ENCODE results near the gene PFKFB2.

DNA sequence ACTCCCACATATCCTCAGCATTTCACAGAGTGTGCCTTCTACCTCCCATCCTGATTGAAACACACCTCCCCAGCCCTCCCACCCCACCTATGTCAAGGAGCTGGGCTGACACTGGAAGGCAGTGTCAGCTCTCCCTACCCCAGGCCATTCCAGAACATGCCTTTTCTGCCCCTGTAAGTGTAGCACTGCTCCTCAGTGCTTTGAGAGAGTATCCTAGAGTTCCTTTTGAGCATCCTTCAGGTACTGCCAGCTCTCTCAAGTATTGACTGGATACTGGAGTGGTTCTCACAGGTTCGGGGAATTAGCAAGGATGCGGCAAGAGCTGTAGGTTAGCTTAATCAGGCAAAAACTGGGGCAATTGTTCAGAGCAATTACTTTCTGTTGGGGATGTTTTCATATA lies 42.3 kb upstream of the PFKFB2 start:
- TF ChIP-seq POLR2A (IDR thresholded peaks at IDR 0.05; ENCODE audit: low read length) (no peak), GATA1 (IDR thresholded peaks at IDR 0.05; ENCODE audit: low read depth, low read length) (no peak)

Data from erythroblast (primary cell).